DMS53 treated with DMSO at 0.1 percent for 48 hours (cell line): ENCODE data around the gene AWAT1.
"Not testable (repeated sequence)": the region's sequence is repeated elsewhere in the genome, so short reads cannot be mapped to it uniquely, and the experiment has no call there.

Source experiments
- DNase-seq: peaks from one replicate; lab custom pipeline; 2025; ENCODE audit not compliant: unreplicated experiment; lab: John Stamatoyannopoulos, UW

Gene AWAT1

GRCh38 chrX:70234355-70234754, at the start of gene AWAT1:
Gene AWAT1, plus strand, starts transcription at chrX:70234655. Its CDS starts 41 bp downstream, at chrX:70234696.
- DNase-seq = no peak

GRCh38 chrX:70190225-70190624, 44.2 kb upstream of the AWAT1 start:
- DNase-seq = no peak

GRCh38 chrX:70196961-70197720, 37.3 kb upstream of the AWAT1 start:
- DNase-seq = peak; percentile 77

- DNase-seq = no peak
These were observed 32.7 kb upstream of the AWAT1 start for GRCh38 chrX:70201732-70202131.

- DNase-seq = peak; percentile 32
These were observed 26.0 kb upstream of the AWAT1 start for GRCh38 chrX:70208479-70208878.

GRCh38 chrX:70209570-70209969, 24.9 kb upstream of the AWAT1 start:
- not testable (repeated sequence) for DNase-seq

- peak; percentile 97 for DNase-seq
These were observed 14.3 kb upstream of the AWAT1 start for GRCh38 chrX:70219938-70220764.

- no peak for DNase-seq
These were observed 8.4 kb upstream of the AWAT1 start for GRCh38 chrX:70226048-70226447.

- DNase-seq = no peak
These were observed 7.8 kb upstream of the AWAT1 start for GRCh38 chrX:70226687-70227086.

GRCh38 chrX:70231666-70232065, 2.8 kb upstream of the AWAT1 start:
- DNase-seq = no peak

- DNase-seq = no peak
These were observed 6.3 kb downstream of the AWAT1 start for GRCh38 chrX:70240751-70241150.

GRCh38 chrX:70241501-70241900, 7.0 kb downstream of the AWAT1 start:
- DNase-seq = no peak

- DNase-seq = not testable (repeated sequence)
These were observed 9.1 kb downstream of the AWAT1 start for GRCh38 chrX:70243601-70244000.

GRCh38 chrX:70244881-70245280, 10.4 kb downstream of the AWAT1 start:
- no peak for DNase-seq

GRCh38 chrX:70247252-70247651, 12.8 kb downstream of the AWAT1 start:
- peak; percentile 62 for DNase-seq

GRCh38 chrX:70252491-70252890, 18.0 kb downstream of the AWAT1 start:
- no peak for DNase-seq

GRCh38 chrX:70253377-70254062, 19.1 kb downstream of the AWAT1 start:
- peak; percentile 45 for DNase-seq

- DNase-seq = no peak
These were observed 19.6 kb downstream of the AWAT1 start for GRCh38 chrX:70254063-70254400.

- DNase-seq = no peak
These were observed 20.5 kb downstream of the AWAT1 start for GRCh38 chrX:70254909-70255308.

- no peak for DNase-seq
These were observed 21.0 kb downstream of the AWAT1 start for GRCh38 chrX:70255452-70255851.

- DNase-seq = peak; percentile 2
These were observed 23.2 kb downstream of the AWAT1 start for GRCh38 chrX:70257423-70258288.
